Activated T-cell treated with anti-CD3 and anti-CD28 coated beads for 48 hours (primary cell): Measurements from ENCODE around the gene TEX44.
A peak's percentile ranks its signal among the peaks of the same experiment; 100 is the strongest.

Source experiments
- DNase-seq: peaks from one replicate; pipeline ENCODE4 v3.0.0-alpha.2; 2020; ENCODE audit warnings: low read depth

Gene TEX44

GRCh38 chr2:231605607-231606091 is 13.0 kb downstream of the TEX44 start:
- no peak for DNase-seq

GRCh38 chr2:231606941-231607340 is 14.3 kb downstream of the TEX44 start:
- no peak for DNase-seq

GRCh38 chr2:231611273-231612108 is 18.8 kb downstream of the TEX44 start:
- peak; percentile 54 for DNase-seq

DNA sequence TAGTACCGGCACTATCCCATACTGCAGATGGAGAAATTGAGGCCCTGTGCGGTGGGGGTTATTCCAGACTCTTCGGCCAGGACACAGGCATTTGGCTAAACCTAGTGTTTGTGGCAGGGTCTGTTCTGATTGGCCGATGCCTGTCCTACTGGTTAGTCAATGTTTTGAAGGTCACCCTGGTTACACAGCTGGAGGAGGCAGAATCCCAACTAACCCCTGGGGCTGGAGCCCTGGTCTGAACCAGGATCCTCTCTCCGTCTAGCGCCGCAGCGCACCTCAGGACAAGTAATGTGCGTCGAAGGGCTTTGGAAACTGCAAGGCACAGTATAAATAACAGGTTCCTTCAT is 19.4 kb downstream of the TEX44 start:
- DNase-seq, result no peak

DNA sequence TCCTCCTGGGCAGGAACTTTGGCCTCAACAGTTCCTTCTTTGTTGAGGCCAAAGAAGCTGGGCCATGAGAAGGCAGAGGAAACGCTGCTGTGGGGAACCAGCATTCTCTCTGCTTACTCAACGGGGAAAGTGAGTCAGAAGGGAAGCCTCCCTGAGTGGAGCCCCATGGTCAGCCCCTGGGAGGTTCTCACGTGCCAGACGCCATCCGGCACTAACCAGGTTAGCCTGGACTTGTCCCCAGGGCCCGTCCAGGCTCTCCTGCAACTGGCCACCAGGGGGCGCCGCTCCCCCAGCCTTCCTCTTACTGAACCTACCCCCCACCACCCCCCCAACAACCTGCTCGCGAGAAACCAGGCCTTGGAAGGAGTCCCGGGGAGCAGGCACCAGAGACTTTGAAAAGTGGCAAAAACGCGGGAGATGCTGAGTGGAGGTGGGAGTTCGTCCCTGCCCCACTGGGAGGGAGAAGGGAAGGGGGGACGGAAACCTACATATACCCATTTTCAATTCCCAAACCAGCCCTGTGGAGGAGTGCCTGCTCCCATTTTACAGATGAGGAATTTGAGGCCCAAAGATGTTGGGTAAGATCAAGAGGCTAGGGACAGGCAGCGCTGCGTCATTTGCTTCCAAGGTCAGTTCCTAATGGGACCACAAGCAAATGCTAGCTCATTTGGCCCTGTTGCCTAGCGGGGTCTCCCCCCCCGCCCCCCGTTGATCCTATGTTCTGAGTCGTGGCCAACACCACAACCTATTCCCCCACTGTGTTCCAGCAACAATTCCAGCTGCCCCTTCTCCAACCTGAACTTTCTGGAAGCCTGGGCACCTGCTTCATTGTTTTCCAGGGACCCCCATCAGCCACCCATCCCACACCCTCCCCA is 20.0 kb downstream of the TEX44 start:
- DNase-seq, result peak; percentile 93

DNA sequence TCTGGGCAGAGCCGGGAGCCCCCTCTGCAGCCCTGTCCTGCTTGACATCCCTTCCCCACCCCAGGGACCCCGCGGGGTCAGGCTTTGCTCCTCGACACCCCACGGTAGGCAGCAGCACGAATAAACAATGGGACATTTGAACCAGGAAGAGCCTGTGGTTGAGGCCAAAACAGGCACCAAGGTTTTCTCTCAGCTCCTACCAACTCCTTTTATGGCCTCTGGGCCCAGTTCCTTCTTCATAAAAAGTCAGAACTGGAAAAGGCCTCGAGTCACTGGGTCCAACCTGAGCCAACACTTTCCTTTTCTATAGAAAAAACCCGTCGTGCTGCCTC is 20.6 kb downstream of the TEX44 start:
- DNase-seq, result no peak

GRCh38 chr2:231613663-231614558 is 21.2 kb downstream of the TEX44 start:
- peak; percentile 88 for DNase-seq

GRCh38 chr2:231614559-231615057 is 21.9 kb downstream of the TEX44 start:
- peak; percentile 54 for DNase-seq

DNA sequence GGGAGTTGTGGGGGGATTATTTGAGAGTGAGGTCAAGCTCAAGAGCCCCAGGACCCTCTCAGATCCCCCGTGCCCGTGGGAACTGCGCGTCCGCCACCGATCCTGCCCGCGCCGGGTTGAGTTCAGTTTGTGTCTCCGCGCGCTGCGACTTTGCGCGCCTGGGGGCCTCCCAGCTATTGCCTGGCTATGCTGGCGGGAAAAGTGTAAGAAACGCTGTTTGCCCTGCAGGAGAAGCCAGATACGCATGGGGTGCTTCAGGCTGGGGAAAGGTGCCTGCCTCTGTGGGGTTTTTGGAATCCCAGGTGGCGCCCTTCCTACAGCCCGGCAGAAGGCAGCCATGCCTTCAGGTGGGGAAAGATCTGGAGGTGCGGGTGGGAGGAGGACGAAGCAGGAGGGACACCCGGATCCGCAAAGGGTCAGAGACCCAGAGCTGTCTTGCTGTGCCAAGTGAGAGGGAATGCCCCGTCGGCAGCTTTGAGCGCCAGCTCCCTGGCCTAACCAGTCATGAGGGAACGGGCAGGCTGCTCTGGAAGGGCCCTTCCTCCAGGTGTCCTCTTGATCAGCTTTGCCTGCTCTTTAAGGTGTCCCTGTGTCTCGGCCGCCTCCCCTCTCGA is 22.5 kb downstream of the TEX44 start:
- peak; percentile 16 for DNase-seq

GRCh38 chr2:231616296-231616695 is 23.6 kb downstream of the TEX44 start:
- DNase-seq, result no peak

- no peak for DNase-seq
Observed at GRCh38 chr2:231617059-231617926, 24.6 kb downstream of the TEX44 start.

DNA sequence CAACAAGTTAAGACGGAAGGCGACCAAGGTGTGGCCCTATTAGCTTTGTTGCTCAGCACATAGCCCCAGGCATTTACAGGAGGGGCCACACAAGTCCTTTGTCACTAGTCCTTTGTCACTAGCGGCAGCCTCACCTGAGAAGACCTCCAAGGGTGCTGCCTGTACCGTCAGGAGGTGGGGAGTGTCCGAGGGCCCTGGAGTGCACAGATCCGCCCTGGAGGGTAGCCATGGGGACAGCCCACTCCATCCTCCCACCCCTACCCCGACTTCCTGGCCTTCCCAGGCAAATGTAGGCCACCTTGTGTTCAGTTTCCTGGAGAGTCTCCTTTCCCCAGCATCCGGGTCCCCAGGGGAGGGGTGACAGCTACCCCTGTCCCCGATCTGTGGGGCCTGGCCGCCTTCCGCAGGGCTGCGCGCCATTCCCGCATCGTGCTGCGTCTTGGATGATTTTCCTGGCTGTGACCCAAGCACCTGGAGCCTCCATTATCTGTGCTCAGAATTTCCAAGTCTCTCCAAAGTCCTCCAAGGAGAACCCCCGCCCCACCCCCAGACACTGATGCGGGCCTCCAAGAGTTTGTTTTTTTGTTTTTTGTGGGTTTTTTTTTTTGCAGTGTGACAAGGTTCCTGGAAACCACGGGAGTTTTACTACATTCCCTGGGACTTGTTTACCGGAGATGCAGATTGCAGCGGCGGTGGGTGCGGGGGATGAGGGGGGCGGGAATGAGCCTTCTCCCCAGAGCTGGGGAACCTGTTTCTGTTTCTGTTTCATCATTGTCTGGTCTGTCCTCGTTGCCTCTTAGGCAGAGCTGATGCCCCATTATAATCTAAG is 28.6 kb downstream of the TEX44 start:
- no peak for DNase-seq

DNA sequence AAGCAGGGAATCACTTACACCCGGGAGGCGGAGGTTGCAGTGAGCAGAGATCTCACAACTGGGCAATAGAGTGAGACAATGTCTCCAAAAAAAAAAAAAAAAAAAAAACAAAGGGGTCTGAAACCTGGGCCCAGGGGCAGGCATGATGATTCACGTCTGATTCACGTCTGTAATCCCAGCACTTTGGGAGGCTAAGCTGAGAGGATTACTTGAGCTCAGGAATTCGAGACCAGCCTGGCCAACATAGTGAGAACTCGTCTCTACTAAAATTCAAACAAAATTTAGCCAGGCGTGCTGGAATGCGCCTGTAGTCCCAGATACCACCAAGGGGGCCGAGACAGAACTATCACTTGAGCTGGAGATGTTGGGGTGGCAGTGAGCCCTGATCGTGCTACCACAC is 30.3 kb downstream of the TEX44 start:
- DNase-seq, result no peak

DNA sequence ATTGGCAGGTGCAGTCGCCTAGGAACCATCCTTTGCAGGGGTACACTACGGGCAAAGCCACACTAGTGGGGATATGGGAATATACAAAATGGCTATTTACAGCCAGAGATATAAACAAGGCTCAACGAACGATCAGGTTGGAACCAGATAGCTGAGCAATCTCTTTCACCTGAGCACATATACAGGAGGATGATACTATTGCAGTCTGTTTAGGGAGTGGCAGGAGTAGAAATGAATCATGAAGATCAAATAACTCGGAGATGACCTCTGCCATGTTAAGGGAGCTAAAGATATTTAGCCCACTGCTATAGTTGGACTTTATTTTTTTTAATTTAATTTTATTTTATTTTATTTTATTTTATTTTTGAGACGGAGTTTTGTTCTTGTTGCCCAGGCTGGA is 33.8 kb downstream of the TEX44 start:
- DNase-seq, result no peak

DNA sequence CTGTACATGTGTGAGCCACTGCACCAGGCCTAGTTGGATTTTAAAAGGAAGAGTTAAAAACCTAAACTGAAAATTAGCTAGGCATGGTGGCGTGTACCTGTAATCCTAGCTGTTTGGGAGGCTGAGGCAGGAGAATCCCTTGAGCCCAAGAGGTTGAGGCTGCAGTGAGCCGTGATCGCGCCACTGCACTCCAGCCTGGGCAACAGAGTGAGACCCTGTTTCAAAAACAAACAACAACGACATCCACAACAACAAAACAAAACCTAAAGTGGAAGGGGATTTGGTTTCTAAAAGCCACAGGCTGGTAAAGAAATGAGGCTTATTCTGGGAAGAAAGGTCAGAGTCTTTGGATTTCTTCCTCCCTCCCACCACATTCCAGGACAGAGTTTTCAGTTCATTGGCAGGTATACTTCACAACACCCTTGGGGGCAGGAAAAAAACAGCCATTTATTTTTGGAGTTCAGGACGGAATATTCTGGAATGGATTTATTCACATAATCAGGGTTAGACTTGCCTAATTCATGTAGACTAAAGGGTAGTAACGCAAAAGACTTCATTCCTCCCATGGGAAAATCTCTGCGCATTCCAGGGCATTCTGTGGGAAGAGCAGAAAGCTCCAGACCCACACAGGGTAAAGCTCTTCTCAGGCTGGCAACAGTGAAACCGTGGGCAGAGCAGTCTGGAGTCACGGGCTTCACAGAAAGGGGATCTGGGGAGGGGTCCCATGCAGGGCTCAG is 34.9 kb downstream of the TEX44 start:
- DNase-seq, result no peak

DNA sequence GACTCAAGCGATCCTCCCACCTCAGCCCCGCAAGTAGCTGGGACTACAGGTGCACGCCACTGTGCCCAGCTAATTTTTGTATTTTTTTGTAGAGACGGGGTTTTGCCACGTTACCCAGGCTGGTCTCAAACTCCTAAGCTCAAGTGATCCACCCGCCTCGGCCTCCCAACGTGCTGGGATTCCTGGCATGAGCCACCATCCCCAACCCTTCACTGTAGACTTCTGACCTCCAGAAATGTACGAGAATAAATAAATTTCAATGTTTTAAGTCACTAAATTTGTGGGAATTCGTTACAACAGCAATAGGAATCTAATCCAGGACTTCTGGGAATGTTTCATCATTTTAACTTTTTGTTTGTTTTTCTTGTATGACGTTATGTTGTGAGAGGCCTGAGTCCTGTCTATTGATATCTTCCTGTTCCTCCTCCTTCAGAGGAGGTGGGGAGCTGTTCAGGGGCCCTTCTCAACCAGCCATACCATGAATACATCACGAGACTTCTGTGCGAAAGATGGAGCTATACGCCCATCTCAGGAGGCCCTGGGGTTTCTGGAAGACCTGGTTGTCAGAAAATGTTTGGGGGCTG is 40.0 kb downstream of the TEX44 start:
- DNase-seq, result no peak

DNA sequence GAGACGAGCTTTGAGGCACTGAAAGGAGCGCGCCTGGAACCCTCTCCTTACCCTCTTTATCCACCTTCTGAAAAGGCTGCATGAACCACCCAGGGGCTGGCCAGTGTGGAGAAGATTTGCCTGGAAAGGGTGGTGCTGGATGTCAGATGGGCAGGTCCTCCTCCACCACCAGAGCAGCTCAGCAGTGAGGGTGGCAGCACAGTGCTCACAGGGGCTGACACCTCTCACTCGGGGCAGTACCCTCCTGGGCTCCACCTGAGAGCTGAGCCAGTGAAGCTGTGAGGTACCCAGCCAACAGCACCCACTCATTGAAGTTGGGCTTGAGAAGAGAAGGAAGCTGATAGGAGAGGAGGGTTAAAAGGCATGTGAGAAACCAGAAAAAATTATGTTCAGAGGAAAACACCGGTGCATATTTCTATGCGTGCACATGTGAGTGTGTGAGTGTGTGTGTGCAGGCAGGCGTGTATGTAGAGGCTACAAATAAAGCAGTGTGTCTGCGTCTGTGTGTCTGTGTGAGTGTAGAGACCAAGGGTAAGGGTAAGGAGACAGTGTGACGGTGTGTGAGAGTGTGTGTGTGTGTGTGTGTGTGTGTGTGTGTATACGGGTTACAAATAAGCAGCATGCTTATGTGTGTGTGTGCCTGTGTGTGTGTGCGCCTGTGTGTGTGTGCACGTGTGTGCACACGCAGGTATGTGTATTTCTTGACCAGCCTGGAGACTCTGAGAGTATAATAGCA is 40.7 kb downstream of the TEX44 start:
- no peak for DNase-seq

- no peak for DNase-seq
Observed at GRCh38 chr2:231634412-231634811, 41.7 kb downstream of the TEX44 start.
